Testis (tissue), 3 donors: ENCODE results near the gene ILDR1. TPM values are rescaled to one million over a fixed set of nuclear protein-coding genes. Genes with fewer than 3 reads are reported as not detected.
A peak's percentile ranks its signal among the peaks of the same experiment; 100 is the strongest.

Experiments
- DNase-seq: peaks from one replicate; pipeline ENCODE4 v3.0.0-alpha.2; 2019
- H3K27ac ChIP-seq, 2 donors: fragments of 200-600 bp; sonication (generic); one replicate each; pipeline ENCODE4 v1.5.1; 2019
- H3K27me3 ChIP-seq: fragments of 200-600 bp; sonication (generic); one replicate; pipeline ENCODE4 v1.5.1; 2019
- H3K36me3 ChIP-seq: fragments of 200-600 bp; sonication (generic); one replicate; pipeline ENCODE4 v1.5.1; 2017; ENCODE audit warnings: low read depth; ENCODE audit errors: missing control alignments
- H3K4me1 ChIP-seq: fragments of 200-600 bp; sonication (generic); one replicate; pipeline ENCODE4 v1.5.1; 2019
- H3K4me3 ChIP-seq, 2 donors: fragments of 200-600 bp; sonication (generic); one replicate each; pipeline ENCODE4 v1.5.1; 2017 to 2019
- H3K9me3 ChIP-seq: fragments of 200-600 bp; sonication (generic); one replicate; pipeline ENCODE4 v1.5.1; 2017
- CTCF ChIP-seq, 3 experiments: fragments of 450-650 bp in 2 of 3; fragments of 200-600 bp in 1 of 3; sonication (generic) in 1 of 3; IDR thresholded peaks; one replicate each; pipeline ENCODE4 v1.5.1; 2016 to 2019; ENCODE audit warnings: antibody characterized with exemption in 3 of 3, mild to moderate bottlenecking in 2 of 3, moderate library complexity in 1 of 3
- POLR2A ChIP-seq: fragments of 450-650 bp; IDR thresholded peaks from one replicate; pipeline ENCODE4 v1.6.1; 2017; ENCODE audit warnings: antibody characterized with exemption, mild to moderate bottlenecking, moderate library complexity
- WGBS, 2 donors: methylation state at CpG; one replicate each; pipeline ENCODE4 v1.1.5; 2018; 5-methylcytosine and 5-hydroxymethylcytosine counted together
- intact Hi-C: fragments of 100-400 bp; cut with DNase I; formaldehyde crosslinking; loops from one replicate; pipeline ENCODE4 v1.15.1; 2023; ENCODE audit warnings: low total_unique reads
- polyA plus RNA-seq: library from polyadenylated mRNA; stranded (reverse); fragments of 350-450 nt; fragmentation: Illumina TruSeq; extraction: RNeasy Lipid Tissue Mini Kit (QIAGEN cat#74804); gene quantifications from one replicate; pipeline ENCODE4 v1.2.3, GENCODE V29; 2014; ENCODE audit warnings: low read depth, low replicate concordance; ENCODE audit not compliant: insufficient read depth
- total RNA-seq, 2 donors: library from RNA; depleted of rRNA; stranded (reverse); fragments of >200 nt; gene quantifications; one replicate each; pipeline ENCODE4 v1.2.3, GENCODE V29; 2016

ILDR1 gene
- total and polyA plus RNA-seq, 3 donors from 2014 or later = 1.4 to 3.2 (median 3.2) TPM

DNA sequence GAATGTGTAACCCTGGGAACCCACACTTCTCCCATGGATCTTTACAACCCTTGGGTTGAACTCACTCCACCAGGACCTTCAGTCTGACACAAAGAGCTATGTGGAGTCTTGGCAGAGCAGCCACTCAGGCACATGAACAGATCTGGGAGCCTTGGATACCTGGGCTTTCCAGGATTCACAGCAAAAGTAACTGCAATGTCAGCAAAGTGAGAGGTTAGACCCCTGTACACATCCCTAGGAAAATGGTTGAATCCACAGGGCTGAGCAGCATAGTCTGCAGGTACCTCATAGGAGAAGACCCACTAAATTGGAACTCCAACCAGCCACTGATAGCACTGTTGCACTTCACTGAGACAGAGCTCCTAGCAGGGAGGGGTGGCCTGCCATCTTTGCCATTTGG is 59.6 kb downstream of the ILDR1 start:
- DNase-seq = no peak
- Histone ChIP-seq H3K27me3 (no peaks in the 10 kb centered on the region), H3K27ac (peak overlapping the region in 1 of 2 donors; percentile 66), H3K36me3 (no peaks in the 10 kb centered on the region), H3K4me1 (no peaks in the 10 kb centered on the region), H3K4me3 (no peak overlapping the region), H3K9me3 (no peaks in the 10 kb centered on the region)
- TF ChIP-seq POLR2A (no peak), CTCF (IDR thresholded peaks at IDR 0.05) (no peak)
- intact Hi-C loops = no loop called here

DNA sequence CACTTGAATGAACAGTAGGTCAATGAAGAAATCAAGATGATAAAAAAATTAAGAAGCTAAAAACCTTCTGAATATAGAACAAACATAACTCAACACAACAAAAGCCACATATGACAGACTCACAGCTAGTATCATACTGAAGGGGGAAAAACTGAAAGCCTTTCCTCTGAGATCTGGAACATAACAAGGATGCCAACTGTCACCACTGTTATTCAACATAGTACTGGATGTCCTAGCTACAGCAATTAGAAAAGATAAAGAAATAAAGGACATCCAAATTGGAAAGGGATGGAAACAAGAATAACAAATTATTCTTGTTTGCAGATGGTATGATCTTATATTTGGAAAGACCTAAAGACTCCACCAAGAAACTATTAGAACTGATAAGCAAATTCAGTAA is 60.8 kb downstream of the ILDR1 start:
- no peak for DNase-seq
- Histone ChIP-seq H3K27me3 (no peaks in the 10 kb centered on the region), H3K36me3 (no peaks in the 10 kb centered on the region), H3K27ac (peak overlapping the region in 1 of 2 donors; percentile 66), H3K9me3 (no peaks in the 10 kb centered on the region), H3K4me3 (no peak overlapping the region), H3K4me1 (no peaks in the 10 kb centered on the region)
- intact Hi-C loops = no loop called here
- TF ChIP-seq POLR2A (no peak), CTCF (IDR thresholded peaks at IDR 0.05) (no peak)

GRCh38 chr3:121958801-121959200 is 63.2 kb downstream of the ILDR1 start:
- H3K9me3 ChIP-seq = no peaks in the 10 kb centered on the region
- no peaks in the 10 kb centered on the region for H3K4me1 ChIP-seq
- no peak for TF ChIP-seq POLR2A
- TF ChIP-seq CTCF (IDR thresholded peaks at IDR 0.05) = no peak
- H3K36me3 ChIP-seq = no peaks in the 10 kb centered on the region
- intact Hi-C loops = no loop called here
- DNase-seq = no peak
- no peak overlapping the region for H3K4me3 ChIP-seq
- no peak overlapping the region for H3K27ac ChIP-seq
- H3K27me3 ChIP-seq = no peaks in the 10 kb centered on the region
- WGBS, 2 donors = 64 to 72% methylated on average over 3 of the region's 3 CpGs

GRCh38 chr3:121957674-121958415 is 64.2 kb downstream of the ILDR1 start:
- no peaks in the 10 kb centered on the region for H3K9me3 ChIP-seq
- no peak overlapping the region for H3K27ac ChIP-seq
- DNase-seq = no peak
- H3K4me3 ChIP-seq = no peak overlapping the region
- H3K4me1 ChIP-seq = no peaks in the 10 kb centered on the region
- H3K36me3 ChIP-seq = no peaks in the 10 kb centered on the region
- 75 to 94% methylated on average over 2 of the region's 2 CpGs for WGBS, 2 donors
- no peak for TF ChIP-seq CTCF (IDR thresholded peaks at IDR 0.05)
- no peaks in the 10 kb centered on the region for H3K27me3 ChIP-seq
- intact Hi-C loops = no loop called here

DNA sequence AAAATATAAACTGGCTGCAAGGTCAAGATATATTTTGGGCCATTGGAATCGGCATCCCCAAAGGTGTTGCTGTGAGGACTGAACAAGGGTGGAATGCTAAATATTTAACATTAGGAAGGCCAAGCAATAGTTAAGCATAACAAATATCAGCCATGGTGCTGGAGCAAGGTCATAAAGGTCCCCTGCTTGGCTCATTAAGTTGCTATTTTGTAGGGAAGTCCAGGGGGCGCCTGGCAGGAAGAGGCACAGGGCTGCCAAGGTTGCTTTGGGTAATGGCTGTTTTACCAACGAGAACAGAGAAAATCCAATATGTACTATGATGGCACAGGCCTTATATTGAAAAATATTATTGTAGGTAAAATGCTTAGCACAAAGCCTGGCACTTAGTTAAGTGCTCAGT is 65.7 kb downstream of the ILDR1 start:
- no peaks in the 10 kb centered on the region for H3K27me3 ChIP-seq
- H3K4me1 ChIP-seq = no peaks in the 10 kb centered on the region
- no peak overlapping the region for H3K4me3 ChIP-seq
- no peaks in the 10 kb centered on the region for H3K36me3 ChIP-seq
- 82 to 92% methylated on average over 3 of the region's 3 CpGs for WGBS, 2 donors
- TF ChIP-seq POLR2A = no peak
- TF ChIP-seq CTCF (IDR thresholded peaks at IDR 0.05) = no peak
- intact Hi-C loops = no loop called here
- no peak for DNase-seq
- H3K27ac ChIP-seq = no peak overlapping the region
- H3K9me3 ChIP-seq = no peaks in the 10 kb centered on the region
